ENCODE measurements around the gene CNDP1.
"Not testable (repeated sequence)": the region's sequence is repeated elsewhere in the genome, so short reads cannot be mapped to it uniquely, and the experiment has no call there.

Gene CNDP1, protein sequence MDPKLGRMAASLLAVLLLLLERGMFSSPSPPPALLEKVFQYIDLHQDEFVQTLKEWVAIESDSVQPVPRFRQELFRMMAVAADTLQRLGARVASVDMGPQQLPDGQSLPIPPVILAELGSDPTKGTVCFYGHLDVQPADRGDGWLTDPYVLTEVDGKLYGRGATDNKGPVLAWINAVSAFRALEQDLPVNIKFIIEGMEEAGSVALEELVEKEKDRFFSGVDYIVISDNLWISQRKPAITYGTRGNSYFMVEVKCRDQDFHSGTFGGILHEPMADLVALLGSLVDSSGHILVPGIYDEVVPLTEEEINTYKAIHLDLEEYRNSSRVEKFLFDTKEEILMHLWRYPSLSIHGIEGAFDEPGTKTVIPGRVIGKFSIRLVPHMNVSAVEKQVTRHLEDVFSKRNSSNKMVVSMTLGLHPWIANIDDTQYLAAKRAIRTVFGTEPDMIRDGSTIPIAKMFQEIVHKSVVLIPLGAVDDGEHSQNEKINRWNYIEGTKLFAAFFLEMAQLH
- total RNA-seq, result 0.39 to 0.72 (median 0.55) reads per million in 4 experiments

DNA sequence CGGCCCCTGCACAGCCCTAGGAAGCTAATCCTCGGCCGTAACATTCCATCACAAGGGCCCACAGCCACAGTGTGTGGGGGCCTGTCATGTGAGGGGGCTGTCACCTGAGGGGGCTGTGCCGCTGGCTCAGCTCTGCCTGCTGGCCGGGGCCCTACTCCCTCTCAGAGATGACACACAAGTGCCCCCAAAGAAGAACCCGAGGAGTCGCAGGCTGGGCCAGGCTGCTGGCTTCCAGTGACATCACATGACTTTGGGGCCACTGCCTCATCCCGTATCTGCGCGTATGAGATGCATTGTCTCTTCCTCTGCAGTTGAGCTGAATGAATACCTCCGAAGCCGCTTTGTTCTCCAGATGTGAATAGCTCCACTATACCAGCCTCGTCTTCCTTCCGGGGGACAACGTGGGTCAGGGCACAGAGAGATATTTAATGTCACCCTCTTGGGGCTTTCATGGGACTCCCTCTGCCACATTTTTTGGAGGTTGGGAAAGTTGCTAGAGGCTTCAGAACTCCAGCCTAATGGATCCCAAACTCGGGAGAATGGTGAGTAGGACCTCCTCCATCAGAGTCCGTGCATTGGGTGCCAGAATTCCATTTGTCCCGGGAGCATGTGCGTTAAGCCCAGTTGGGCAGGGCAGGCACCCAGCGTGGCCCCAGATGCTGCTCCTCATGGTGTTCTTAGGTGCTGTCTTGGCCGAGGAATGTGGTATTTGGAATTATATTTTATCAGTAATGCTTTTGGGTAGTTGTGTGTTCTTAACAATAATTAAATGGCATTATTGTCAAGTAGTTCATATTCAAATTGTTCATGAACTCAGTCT lies at the start of gene CNDP1:
Gene CNDP1 (plus strand): TSS at position 351 of the 820 bp plus-strand sequence. CDS start 168 bp downstream, at position 519.
- no peak for DNase-seq

DNA sequence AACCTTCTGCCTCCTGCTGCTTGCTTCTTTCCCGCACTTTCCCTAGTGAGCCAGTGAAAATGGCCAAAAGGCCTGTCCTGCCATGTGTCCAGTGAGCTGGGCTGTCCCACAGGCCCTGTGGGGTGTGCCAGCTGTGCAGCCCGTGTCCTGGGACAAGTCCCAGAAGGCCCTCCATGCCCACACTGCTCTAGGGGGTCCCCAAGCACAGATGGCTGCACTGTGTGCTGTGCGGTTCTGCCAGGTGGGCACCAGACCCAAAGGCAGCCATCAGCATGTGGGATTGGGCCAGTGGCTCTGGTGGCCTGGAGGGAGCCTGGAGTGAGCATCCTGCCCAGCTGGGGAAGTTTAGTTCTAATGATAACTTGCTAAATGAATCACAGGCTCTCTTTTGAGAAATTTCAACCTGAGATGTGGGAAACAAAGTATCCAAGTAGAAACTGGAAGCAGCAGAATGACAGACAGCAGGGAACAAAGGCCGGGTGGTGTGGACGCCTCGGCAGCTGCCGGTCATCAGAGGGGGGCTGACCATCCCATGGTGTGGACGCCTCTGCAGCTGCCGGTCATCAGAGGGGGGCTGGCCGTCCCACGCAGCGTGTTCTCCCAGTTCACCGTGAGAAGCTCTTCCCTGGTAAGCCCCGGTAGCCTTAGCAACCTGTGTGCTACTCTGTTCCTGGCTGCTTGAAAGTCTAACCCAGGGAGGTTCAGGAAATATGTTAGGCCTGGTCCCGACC lies 48.0 kb upstream of the CNDP1 start:
- DNase-seq, result no peak

DNA sequence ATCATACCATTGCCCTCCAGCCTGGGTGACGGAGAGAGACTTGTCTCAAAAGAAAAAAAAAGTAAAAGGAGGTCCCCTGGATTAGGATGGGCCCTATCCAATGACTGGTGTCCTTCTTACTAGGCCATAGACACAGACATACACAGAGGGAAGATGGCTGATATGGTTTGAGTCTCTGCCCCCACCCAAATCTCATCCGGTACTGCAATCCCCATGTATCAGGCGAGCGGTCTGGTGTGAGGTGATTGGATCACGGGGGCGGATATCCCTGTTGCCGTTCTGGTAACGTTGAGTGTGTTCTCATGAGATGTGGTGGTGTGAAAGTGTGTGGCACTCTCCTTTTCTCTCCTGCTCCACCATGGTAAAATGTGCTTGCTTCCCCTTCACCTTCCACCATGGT lies 45.9 kb upstream of the CNDP1 start:
- no peak for DNase-seq

DNA sequence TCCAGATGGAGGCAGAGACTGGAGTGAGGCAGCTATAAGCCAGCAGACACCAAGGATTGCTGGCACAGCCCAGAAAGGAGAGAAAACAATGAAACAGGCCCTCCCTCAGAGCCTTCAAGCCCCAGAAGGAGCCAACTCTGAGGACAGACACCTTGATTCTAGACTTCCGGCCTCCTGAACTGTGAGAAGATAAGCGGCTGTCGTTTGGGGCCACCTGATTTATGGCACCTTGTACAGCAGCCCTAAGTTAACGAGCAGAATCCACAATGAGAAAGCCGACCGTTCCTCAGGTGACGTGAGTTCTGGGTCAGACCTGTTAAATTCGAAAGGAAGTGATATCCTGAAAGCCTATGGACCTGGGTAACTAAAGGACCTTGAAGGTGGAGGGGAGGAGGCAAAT lies 45.4 kb upstream of the CNDP1 start:
- no peak for DNase-seq

DNA sequence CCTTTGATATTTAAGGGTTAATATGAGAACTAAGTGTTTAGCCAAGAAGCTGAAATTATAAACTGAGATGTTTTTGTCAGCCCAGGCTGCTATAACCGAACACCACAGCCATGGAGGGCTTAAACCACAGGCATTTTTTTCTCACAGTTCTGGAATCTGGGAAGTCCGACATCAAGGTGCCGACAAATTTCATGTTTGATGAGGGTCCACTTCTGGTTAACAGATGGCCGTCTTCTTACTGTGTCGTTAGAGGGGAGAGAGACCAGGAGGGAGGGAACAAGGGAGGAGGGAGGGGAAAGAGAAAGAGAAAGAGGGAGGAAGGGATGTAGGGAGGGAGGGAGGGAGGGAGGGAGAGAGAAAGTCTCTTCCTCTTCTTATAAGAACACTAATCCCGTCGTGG lies 44.6 kb upstream of the CNDP1 start:
- no peak for DNase-seq

DNA sequence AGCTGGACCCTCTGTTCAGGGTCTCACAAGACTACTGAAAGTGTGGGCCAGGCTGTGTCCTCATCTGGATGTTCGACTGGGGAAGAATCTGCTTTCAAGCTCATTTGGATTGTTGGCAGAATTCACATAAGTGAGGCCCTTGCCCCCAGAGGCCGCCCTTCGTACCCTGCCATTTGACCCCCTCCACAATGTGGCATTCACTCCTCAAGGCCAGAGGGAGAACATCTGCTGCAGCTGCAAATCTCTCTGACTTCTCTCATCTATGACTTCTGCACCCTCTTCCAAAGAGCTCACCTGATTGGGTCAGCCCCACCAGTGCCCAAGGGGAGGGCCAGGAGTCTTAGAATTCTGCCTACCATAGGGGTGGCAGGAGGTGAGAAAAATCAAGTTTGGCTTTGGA lies 42.0 kb upstream of the CNDP1 start:
- DNase-seq, result no peak

DNA sequence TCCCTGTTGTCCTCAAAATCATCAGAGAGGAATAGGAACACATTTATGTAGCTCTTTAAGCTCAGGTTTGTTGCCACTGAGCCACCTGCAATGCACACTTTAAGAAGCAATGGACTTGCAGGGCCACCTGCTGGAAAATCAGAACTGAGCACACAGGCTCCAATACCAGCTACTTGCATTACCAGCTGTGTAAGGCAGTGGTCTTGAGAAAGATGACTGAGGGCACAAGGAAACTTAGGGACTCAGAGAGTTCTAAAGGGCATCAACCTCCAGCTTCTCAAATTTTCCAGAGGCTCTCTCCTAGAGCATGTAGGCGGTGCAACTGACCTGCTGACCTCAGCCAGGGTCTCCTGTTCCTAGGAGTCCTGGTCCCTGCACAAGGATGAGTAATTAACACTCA lies 40.6 kb upstream of the CNDP1 start:
- peak; percentile 14 for DNase-seq

DNA sequence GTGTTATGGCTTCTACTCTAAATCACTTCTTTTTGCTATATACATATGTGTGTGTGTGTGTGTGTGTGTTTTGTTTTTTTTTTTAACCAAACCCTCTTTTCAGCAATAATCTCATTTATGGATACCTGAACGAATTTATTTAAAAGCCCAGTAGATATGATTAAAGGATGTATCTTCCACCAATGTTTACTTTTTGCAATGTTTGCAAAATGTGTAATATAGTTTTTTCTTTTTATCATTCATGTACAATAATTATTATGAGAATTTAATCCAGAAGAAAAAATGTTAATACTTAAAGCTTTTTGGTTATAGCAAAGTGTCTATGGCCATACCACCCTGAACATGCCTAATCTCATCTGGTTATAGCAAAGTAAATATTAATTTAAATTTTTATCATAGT lies 39.8 kb upstream of the CNDP1 start:
- no peak for DNase-seq

DNA sequence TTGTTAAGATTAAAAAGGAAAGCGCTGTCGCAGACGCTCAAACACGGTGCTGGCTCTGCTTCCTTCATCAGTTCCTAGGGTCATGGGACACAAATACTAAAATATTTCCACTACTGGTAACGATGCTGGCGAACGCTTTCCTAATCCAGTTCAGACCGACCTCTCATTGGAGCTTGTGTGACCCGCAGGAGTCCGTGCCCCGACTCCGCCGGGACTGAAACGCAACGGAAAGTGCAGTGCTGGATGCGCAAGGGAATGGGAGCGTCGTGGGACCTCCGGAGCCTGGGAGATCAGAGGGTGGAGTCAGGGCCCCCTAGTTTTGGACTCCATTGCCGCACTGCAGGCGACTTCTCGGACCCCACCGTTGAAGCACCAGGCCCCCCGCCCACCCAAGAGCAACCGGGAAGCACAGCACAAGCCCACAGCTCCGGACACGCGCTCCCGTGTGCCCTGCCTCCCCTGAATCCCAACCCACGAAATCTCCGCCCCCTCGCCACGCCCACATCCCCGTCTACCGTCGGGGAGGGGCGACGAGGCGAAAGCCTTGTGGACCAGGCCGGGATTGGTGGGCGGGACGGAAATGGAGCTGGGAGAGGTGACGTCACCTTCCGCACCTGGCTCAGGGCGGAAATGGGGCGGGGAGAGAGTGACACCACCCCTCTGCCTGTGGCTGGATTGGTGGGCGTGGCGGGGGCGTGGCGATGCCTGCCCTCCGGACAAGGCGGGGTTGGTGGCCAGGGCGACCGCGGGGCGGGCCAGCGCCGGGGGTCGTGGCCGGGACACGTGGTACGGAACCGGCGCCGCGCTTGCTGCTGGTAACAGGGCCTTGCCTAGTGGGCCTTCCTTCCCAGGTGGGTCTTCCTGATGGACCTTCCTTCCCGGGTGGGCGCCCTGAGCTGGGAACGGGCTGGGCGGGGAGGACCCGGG lies 38.5 kb upstream of the CNDP1 start, which contains the start of gene CNDP2:
Gene CNDP2 (plus strand): TSS at position 783 of the 927 bp plus-strand sequence. CDS start 3,611 bp downstream, outside the sequence.
- peak; percentile 98 for DNase-seq

DNA sequence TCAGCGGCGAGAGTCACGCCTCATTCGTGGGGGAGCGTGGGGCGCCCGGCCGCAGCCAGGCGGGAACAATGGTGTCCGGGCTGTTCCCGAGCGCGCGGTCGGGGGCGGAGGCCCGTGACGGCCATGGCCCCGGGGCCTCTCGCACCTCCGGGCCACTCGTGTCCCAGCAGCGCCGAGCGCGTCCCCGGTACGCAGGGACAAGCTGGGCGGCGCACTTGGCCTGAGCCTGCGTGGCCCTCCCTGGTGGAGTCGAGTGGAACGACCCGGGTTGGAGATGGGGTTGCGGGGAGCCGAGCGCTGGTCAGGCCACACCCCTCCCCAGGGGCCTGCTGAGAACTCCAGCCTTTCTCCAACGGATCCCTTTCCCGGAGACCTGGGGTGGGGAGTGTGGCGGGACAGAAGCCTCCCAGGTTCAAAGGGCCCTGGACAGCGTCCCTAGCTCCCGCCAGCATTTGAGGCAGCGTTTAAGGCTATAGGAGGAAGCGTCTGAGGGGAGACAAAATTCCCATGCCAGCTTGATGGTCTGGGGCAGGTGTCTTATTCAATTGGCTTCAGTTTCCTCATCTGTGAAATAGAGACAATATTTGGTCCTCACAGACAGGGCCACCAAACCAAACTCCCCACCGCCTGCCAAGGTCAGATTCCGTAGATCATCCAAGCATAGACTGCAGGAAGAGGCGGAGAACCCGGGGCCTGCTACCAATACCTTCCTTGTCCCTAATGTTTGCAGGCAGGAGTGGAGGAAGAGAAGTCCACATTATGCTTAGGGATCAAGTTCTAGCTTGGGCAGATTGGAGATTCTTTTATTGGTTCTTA lies 37.6 kb upstream of the CNDP1 start:
- DNase-seq, result peak; percentile 38

DNA sequence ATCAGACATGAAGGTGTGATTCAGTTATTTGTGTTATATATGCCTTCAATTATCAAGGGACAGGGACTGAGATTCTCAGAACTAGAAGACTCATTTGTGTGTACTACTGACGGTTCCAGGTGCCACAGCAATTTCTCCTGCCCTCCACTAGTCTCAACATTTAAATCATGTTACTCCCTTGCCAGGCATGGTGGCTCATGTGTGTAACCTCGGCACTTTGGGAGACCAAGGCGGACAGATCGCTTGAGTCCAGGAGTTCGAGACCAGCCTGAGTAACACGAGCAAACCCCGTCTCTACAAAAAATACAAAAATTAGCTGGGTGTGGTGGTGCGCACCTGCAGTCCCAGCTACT lies 37.0 kb upstream of the CNDP1 start:
- no peak for DNase-seq

DNA sequence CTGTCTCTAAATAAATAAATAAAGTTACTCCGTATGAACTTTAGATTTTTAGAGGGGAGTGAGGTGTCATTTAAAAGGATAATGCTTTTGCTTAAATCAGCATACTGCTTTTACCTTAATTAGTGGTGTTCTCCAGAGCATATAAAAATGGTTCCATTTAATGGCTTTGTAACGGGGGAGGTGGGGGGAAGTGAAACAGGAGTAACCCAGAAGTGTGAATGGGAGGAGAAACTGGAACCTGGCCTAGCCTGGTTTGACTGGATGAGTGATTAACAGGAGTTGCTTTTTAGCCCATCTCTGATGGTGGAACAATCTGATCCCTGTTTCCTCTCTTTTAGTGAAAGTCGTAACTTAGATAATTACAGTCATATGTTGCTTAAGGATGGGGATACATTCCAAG lies 36.5 kb upstream of the CNDP1 start:
- no peak for DNase-seq

DNA sequence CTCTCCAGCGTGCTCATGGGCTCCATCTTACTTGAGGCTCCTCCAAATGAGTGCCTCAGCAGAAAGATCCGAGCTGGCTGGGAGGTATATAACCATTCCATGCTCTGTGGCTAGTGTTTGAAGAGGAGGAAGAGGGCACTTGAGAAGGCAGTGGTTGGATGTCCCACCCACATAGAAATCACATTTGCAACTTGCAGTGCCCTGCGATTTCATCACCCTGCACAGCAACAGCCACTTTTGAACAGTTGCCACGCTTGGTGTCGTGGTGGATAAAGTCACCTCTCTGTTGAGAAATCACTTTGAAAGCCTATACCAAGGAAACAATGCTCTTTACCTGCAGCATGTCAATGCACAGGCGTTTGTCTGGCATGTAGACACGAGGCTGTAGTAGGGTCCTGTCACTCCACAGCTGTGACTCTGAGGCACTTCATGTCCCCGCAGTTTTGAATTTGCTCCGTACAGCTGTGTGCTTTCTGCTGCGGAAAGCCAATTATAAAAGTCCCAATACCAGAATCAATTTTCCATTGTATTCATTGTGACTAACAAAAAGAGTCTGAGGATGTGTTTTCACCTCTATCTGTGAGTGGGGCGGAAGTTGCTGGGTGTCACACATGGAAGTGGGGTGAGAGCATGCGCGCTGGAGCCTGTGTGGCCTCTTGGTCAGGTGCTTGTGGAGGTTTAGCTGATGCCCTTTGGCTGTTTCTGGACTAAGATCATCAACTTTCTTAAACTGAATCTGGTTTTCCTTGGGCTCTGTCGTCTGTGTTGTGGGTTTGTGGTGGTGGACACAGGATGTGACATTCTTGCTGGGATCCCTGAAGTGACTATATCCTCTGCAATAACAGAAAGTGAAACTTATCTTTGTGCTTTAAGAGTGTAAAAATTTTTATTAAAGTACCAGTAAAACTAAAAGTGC lies 35.3 kb upstream of the CNDP1 start:
- DNase-seq, result peak; percentile 47

DNA sequence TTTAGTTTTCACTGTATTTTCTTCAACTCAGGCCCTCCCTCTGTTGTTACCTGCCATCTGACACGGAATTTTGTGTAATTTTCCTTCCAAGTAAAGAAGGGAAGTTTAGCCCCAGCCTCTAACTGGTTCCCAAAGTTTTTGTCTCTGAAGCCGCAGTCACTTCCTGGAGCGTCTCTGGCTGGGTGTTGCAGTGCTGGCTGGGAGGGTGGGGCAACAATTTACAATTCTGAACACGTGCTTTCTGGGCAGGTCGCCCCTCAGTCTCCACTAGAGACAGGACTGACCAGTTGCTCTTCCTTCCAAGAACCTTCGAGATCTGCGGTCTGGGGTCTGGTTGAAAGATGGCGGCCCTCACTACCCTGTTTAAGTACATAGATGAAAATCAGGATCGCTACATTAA lies 34.7 kb upstream of the CNDP1 start:
- DNase-seq, result peak; percentile 3

DNA sequence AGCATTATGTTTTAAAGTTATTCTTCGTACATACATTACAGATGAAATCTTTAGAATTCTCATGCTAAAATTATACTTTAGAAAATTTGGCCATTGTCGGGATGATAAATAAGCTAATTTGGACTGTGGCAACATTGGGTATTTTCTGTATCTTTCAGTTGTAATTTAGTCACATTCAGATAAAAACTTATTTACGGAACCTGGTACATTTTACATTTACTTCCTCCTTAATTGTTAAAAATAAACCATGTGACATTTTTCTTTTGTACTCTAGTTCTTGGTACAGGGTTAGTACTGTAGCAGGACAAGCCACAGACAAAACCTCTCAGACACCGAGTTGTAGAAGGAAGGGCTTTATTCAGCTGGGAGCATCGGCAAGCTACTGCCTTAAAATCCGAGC lies 33.9 kb upstream of the CNDP1 start:
- DNase-seq, result no peak

DNA sequence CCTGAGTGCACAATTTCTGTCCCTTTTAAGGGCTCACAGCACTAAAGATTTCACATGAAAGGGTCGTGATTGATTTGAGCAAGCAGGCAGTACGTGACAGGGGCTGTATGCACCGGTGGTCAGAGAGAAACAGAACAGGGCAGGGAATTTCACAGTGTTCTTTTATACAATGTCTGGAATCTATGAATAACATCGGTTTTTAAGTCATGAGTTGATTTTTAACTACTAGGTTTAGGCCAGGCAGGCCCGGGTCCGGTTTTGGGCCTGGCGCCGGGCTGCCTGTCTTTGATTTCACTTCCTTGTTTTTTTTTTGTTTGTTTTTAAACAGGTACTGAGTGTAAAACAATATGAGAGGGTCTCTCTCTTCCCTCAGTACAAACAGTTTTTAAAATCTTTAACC lies 33.5 kb upstream of the CNDP1 start:
- not testable (repeated sequence) for DNase-seq

DNA sequence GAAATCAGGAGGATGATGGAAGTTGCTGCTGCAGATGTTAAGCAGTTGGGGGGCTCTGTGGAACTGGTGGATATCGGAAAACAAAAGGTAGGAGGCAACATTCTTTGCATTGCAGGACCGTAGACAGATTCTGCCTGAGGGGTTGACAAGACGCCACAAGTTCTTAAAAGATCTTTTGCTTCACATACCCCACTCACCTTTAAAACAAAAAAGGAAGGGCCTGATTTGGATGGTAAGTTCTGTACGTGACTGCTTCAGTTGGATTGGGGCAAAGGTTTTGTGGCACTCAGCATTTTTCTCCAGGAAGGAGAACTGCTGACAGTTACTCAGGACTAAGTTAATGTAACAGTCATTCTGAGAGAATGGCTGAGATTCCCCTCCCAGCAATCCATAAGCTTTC lies 32.9 kb upstream of the CNDP1 start:
- no peak for DNase-seq

DNA sequence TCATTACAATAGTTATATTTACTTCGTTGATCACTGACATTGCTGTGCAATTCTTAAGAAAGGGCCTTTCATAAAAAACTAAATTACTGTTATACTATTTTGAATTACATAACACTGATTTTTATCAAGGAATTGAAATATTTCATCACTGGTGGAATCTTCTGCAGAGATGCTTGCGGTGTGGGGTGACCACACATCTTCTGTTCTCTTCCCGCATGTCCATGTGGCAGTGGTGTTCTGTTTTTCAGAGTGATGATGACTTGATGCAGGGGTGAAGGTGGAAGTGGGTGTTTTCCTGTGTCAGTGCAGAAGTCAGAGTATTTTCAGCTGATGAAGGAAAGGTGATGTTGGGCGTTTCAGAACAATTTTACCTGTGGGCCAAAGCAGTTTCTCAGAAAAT lies 31.2 kb upstream of the CNDP1 start:
- no peak for DNase-seq

DNA sequence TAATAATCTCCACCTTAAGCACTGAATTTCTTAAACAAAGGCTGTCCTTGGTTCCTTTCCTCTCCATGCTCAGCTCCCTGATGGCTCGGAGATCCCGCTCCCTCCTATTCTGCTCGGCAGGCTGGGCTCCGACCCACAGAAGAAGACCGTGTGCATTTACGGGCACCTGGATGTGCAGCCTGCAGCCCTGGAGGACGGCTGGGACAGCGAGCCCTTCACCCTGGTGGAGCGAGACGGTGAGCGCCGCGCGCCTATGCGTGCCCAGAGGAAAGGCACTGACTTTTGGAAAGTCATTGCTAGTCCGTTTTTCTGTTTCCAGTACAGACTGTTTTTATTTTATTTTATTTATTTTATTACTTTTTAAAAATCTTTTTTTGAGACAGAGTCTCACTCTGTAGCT lies 28.5 kb upstream of the CNDP1 start:
- DNase-seq, result no peak

Data from effector CD8-positive, alpha-beta T cell (primary cell).